Adipose tissue (tissue), 3 donors: ENCODE data around the gene TEX10. TPM values are rescaled to one million over a fixed set of nuclear protein-coding genes. Genes with fewer than 3 reads are reported as not detected.

ENCODE experiments used
- H3K27ac ChIP-seq: one replicate; pipeline ENCODE4 v1.5.1; 2013; ENCODE audit warnings: low read depth, low read length
- WGBS, 3 donors: extraction: QIAGEN DNeasy Blood & Tissue Kit; methylation state at CpG; one replicate each; pipeline ENCODE4 v1.1.7; 2013; 5-methylcytosine and 5-hydroxymethylcytosine counted together
- polyA plus RNA-seq, 3 donors: library from polyadenylated mRNA; stranded (reverse); fragments of 200-250 nt; gene quantifications; one replicate each; pipeline ENCODE4 v1.2.3, GENCODE V29; 2013
- donor health status: healthy with polysubstance abuse.
- donor health status: Bipolar disorder and iron deficiency.
- donor health status: healthy.

TEX10 gene
- polyA plus RNA-seq, 3 donors = 4.0 to 10.0 (median 6.0) TPM

DNA sequence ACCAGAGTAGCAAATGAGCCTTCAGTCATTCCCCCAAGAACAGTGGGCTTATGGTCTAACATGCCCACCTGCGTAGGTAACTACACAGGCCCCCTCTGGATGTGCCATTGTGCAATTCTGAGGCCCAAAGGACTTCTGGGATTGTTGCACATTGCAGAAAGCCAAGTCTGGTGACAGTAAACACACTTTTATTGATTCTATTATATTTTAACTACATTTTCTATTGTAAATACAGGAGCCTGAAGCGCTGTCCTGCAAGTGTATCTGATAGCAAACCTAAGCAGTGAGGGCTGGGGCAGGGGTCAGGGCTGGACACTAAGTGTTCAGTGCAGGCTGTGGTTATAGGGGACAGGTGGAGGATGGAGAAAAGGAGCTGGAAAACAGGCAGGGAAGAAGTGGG, 57.5 kb downstream of the TEX10 start:
- WGBS, 3 donors = 41 to 97% (median 96%) methylated on average over 2 of the region's 2 CpGs
- H3K27ac ChIP-seq = no peak overlapping the region

DNA sequence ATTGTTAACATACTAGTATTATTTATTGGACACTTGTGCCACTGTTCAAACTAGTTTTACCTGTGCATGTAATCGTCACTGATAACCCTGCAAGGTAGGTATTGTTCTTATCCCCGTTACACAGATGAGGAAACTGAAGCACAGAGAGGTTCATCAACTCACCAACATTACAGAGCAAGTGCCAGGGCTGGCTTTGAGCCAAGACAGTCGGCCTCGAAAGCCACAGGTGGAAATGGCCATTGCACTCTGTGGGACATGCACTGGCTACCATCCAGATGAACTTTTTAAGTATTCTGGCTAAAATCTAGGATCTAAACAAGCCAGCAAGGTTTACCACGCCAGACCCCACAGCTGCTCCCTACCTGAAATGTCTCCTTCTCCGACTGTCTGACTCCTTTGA, 57.9 kb downstream of the TEX10 start:
- WGBS, 3 donors = 61 to 80% (median 73%) methylated on average over 6 of the region's 6 CpGs
- H3K27ac ChIP-seq = no peak overlapping the region

DNA sequence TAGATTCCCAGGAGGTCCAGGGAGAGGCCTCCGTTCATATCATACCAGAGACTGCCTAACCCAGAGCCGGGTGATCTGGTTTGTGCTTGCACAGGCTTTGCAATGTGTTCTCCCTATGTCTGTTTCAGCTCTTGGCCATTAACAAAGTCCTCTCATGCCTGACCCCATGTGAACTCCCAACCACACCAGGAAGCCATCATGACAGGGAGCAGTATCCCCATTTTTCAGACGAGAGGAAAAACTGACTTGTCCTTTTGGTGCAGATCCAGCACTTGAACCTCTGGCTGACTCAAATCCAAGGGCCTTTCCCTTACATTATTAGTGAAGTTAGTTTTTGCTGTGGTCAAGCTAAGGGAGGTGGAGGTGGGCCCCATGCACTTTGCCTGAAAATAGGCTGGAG, 58.4 kb downstream of the TEX10 start:
- H3K27ac ChIP-seq = no peak overlapping the region
- 67 to 84% (median 79%) methylated on average over 3 of the region's 3 CpGs for WGBS, 3 donors

DNA sequence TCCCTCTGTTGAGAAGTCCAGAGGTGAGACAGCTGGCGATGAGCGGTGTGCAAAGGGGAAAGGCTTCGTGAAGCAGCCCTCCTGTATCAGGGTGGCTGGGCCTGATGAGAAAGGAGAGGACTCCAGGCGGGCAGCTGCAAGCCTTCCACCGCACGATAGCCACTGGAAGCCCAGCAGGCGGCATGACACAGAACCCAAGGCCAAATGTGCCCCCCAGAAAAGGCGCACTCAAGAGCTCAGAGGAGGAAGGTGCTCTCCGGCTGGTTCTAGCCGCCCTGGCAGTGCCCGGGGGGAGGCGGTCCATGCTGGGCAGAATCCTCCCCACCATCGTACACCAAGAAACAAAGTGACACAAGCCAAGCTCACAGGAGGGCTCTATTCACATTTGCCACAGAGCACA, 60.3 kb downstream of the TEX10 start:
- 97 to 98% (median 98%) methylated on average over 13 of the region's 13 CpGs for WGBS, 3 donors

DNA sequence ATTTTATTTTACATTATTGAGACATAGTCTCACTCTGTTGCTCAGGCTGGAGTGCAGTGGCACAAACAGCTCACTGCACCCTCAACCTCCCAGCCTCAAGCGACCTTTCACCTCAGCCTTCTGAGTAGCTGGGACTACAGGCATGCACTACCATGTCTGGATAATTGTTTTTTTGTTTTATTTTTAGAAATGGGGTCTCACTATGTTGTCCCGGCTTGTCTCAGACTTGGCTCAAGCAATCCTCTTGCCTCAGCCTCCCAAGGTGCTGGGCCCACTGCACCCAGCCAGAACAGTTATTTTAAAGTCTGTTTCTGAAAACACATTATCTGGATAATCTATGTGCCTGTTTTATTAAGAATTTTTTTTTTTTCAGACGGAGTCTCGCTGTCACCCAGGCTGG, 62.0 kb downstream of the TEX10 start:
- 97 to 100% (median 99%) methylated on average over 4 of the region's 4 CpGs for WGBS, 3 donors
- no peak overlapping the region for H3K27ac ChIP-seq

More for the DNA sequence above, 60.3 kb downstream of the TEX10 start:
- H3K27ac ChIP-seq = no peak overlapping the region

DNA sequence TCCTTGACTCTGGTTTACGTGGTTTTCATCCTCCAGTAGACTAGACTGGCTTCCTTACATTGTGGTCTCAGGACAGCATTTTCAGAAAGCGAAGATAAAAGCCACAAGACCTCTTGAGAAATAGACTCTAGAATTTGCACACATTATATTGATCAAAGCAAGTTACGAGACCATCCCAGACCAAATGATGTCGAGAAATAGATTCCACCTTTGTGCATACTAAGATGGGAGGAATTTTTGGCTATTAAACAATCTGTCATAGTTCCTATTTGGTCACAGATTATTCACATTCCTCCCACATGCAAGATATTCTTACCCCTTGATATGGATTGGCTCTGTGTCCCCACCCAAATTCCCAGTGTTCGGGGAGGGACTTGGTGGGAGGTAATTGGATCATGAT, 65.6 kb downstream of the TEX10 start:
- 85 to 99% (median 85%) methylated on average over 5 of the region's 5 CpGs for WGBS, 3 donors
- H3K27ac ChIP-seq = no peak overlapping the region

DNA sequence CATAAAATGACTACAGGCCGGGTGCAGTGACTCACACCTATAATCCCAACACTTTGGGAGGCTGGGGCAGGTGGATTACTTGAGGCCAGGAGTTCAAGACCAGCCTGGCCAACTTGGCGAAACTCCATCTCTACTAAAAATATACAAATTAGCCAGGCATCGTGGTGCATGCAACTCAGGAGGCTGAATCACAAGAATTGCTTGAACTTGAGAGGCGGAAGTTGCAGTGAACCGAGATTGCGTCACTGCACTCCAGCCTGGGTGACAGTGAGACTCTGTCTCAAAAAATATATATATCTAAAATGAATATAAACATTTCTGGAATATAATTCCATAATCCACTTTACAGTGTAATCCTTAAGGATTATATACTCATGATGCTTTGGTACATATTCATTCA, 66.5 kb downstream of the TEX10 start:
- WGBS, 3 donors = 80 to 98% (median 91%) methylated on average over 6 of the region's 6 CpGs
- no peak overlapping the region for H3K27ac ChIP-seq

DNA sequence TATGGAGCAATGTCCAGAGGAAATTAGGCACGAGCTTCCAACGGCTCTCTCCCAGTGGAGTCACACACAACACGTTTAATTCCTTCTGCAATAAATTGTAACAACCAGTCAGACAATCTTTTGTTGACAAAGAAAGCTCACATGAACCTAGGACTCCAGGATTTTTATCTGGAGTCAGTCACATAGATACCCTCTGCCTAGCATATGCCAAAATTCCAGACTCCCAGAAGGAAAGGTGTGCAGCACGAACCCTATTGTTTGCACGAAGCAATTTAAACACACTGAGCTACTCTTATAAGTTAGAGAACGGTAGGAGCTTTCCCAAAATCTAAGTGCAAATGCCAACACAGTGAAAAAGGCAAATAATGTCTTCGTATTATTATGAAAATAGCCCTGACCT, 67.1 kb downstream of the TEX10 start:
- 96 to 98% (median 98%) methylated on average over 7 of the region's 7 CpGs for WGBS, 3 donors
- no peak overlapping the region for H3K27ac ChIP-seq

DNA sequence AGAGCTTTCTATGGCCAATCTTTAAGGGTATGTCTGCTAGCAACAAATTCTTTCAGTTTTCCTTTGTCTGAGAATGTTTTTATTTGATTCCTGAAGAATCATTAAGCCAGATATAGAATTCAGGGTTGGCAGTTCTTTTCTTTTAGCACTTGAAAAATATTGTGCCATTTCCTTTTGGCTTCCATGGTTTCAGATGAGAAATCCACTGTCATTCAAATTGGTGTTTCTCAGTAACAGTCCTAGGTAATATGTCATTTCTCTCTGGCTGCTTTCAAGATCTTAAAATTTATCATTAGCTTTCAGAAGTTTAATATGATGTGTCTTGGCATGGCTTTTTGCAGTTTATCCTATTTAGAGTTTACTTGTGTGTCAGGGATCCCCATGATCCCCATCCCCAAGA, 67.7 kb downstream of the TEX10 start:
- H3K27ac ChIP-seq = no peak overlapping the region

DNA sequence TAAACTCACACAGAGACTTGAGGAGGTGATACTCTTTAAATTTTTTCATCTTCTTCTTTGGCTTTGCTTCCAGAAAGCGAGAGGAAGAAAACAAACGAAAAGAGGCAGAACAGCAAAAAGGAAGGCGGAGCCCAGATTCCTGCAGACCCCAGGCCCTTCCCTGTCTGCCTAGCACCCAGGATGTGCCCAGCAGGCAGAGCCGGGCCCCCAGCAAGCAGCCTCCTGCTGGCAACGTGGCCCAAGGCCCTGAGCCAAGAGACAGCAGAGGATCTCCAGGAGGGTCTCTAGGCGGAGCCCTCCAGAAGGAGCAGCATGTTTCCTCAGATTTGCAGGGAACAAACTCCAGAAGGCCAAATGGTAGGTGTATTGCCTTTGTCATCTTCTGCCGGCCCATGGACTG, 68.5 kb downstream of the TEX10 start:
- H3K27ac ChIP-seq = no peak overlapping the region
- WGBS, 3 donors = 81 to 90% (median 86%) methylated on average over 7 of the region's 7 CpGs

DNA sequence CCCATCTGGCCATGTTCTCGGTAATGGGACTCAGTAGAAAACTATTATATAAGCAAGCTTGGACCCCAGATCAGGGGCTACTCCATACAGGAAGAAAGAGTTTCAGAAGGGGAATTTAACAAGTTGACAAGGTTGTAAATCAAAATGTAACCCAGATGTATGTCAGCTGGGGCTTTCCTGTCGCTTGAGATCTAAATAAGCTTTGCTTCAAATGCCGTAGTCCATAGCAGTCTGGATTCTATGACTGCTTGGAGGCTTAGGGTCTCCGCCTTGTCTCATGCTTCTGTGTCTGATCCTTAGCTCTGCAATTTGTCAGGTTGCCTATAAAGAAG, 70.4 kb downstream of the TEX10 start:
- 91 to 96% (median 92%) methylated on average over 4 of the region's 4 CpGs for WGBS, 3 donors
- no peak overlapping the region for H3K27ac ChIP-seq

DNA sequence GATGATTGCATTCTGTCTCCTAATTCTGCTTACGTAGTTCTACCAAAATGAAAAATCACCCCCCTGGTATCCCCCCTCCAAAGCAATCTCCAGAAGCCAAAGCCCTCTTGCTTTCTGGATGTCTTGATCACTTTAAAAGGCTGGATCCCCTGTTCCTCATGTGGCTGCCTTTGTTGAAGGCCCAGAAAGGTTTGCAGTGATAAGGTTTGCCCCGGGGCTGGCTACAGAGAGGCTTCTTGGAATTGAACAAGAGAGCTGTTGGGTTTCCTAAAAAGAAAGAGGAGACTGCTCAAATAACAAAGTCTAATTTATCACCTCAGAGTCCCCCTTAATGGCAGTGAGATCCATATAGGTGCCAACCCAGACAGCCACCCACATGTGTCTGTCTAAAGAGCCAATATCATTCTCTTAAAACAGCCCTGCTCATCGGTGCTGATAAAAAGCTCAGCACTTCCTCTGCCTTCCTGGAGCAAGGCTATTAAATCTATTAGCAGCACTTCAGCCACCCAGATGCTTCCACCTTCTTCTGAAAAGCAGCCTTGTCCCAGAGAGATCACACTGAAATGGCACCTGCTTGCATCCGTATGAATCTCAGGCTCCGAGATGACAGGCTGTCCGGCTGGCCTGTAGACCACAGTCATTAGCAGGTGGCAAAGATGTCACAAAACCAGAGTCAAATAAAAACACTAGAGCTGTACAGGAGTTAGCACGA, 70.9 kb downstream of the TEX10 start:
- H3K27ac ChIP-seq = no peak overlapping the region
- WGBS, 3 donors = 82 to 90% (median 87%) methylated on average over 7 of the region's 7 CpGs

DNA sequence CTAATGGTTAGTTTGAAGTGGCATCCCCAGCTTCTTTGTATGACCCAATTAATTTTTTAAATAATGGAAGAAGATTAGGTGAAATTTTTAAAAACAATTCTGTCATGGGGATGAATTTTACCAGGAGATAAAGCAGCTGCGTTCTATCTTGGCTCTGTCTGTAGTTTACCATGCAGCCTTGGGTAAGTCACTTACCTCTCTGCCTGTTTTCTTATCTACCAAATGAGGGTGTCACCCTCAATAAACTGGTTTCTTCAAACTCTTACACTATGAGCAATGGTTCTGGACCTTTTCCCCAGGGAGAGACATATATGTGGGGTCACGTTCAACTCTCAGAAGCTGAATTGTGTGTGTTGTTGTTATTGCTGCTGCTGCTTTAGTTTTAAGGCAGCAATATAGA, 71.7 kb downstream of the TEX10 start:
- no peak overlapping the region for H3K27ac ChIP-seq
- WGBS, 3 donors = 90 to 92% (median 91%) methylated on average over 2 of the region's 2 CpGs

DNA sequence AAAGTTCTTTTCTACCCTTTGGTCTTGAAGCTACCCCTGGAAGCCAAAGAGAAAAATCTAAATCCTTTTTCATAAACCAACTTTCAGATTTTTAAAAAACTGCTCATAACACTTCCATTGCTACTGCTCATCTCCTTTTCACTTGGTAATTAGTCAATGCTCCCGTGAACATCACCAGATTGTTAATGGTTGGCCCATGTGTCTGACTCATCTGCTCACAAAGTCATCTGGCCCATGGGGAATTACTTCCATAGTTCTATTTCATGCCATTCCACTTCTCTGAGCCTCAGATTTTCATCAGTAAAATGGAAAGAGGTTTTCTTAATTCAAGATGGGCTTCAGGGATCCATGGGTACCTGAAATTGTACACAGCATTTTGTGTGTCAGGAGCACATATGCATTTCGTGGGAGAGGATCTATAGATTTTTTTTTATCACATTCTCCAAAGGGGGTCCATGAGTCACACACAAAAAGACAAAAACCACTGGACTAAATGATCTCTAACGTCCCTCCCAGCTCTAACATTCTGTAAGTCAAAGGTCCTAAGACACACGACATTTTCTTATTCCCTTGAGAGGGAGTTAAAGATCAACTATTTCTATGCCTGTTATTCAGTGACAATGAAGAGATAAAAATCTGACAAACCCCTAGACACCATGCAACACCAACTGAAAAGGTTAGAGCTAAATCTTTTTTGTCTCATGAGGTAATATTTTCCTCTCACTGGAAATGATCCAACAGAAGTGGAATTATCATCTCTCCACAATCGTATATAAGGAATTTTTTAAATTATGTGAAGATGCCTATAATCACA, 75.4 kb downstream of the TEX10 start:
- no peak overlapping the region for H3K27ac ChIP-seq
- WGBS, 3 donors = 66 to 81% (median 74%) methylated on average over 5 of the region's 5 CpGs

DNA sequence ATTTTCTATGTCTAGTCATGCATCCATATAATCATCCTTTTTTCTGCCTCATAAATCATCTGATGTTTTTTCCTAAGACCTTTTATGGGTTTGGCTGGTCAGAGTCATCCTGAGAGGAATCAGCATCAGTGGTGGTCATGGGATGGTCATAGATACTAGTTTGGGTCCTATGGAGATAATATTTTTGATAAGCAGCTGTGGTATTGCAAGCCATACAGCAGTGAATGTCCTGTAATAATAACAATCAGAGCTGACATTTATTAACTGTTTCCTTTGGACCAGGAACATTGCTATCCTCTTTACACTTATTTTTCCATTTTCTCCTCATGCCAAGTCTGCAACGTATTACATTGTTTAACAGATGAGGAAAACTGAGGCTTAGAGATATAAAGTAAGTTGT, 83.1 kb downstream of the TEX10 start:
- no peak overlapping the region for H3K27ac ChIP-seq
- WGBS, 3 donors = 91 to 97% (median 93%) methylated on average over 1 of the region's 1 CpG

DNA sequence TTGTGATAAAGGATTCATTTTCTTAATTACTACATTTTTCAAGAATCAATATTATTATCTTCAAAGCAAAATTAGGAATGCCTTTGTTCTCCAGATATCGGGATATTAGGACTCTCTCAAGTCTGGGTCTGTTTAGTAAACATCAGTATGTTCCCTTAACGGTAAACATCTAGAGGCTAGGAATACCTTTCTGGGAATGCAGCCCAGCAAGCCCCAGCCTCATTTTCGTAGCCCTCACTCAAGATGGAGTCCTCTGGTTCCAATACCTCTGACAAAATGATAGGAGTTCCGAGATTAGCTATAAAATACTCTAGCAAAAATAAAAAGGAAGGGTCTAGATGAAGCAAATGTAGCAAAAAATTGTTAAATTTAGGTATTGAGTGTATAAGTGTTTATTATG, 84.5 kb downstream of the TEX10 start:
- 86 to 95% (median 93%) methylated on average over 4 of the region's 4 CpGs for WGBS, 3 donors
- no peak overlapping the region for H3K27ac ChIP-seq

DNA sequence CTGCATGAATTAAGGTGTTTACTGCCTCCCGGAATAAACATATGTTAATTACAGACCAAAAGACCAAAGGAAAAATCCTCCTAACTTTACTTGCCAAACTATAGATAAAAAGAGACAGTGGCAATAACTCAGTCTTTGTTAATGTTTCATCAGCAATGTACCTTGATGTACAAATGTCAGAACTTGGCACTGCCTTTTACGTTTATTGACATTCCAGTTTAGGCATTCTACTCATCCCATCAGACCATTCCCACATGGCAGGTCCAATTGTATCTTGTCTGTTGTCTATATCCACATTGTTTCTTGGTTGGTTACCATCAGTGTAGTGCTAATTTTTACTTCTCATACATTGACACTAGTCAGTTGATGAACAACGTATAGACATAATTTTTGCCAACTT, 85.5 kb downstream of the TEX10 start:
- H3K27ac ChIP-seq = no peak overlapping the region
- 96 to 97% (median 96%) methylated on average over 3 of the region's 3 CpGs for WGBS, 3 donors
